Colonic mucosa (tissue), 4 donors: ENCODE results near the gene EDNRA. TPM values are rescaled to one million over a fixed set of nuclear protein-coding genes. Genes with fewer than 3 reads are reported as not detected.

Experiments
- DNase-seq: peaks from one replicate; pipeline ENCODE4 v3.0.0-alpha.2; 2020
- H3K27ac ChIP-seq: fragments of 200-600 bp; one replicate; pipeline ENCODE4 v1.8.0; 2021
- H3K27me3 ChIP-seq: fragments of 200-600 bp; one replicate; pipeline ENCODE4 v1.8.0; 2021
- H3K36me3 ChIP-seq: fragments of 200-600 bp; one replicate; pipeline ENCODE4 v1.8.0; 2021
- H3K4me1 ChIP-seq: fragments of 200-600 bp; one replicate; pipeline ENCODE4 v1.8.0; 2021; ENCODE audit warnings: mild to moderate bottlenecking
- H3K4me3 ChIP-seq: fragments of 200-600 bp; one replicate; pipeline ENCODE4 v1.8.0; 2021
- H3K9ac ChIP-seq, 2 donors: one replicate each; pipeline ENCODE4 v1.7.0; 2013; ENCODE audit warnings: control low read depth in 2 of 2, low read depth in 2 of 2, low read length in 2 of 2
- H3K9me3 ChIP-seq: fragments of 200-600 bp; one replicate; pipeline ENCODE4 v1.8.0; 2021
- CTCF ChIP-seq: fragments of 200-600 bp; IDR thresholded peaks from one replicate; pipeline ENCODE4 v1.8.0; 2022; ENCODE audit warnings: antibody characterized with exemption, mild to moderate bottlenecking
- intact Hi-C: fragments of 100-400 bp; cut with DNase I; formaldehyde crosslinking; loops from one replicate; pipeline ENCODE4 v1.14.1; 2022
- total RNA-seq, 2 donors: library from RNA; stranded (reverse); fragmentation: NEBNext Ultra II Directional in 1 of 2; extraction: Animal tissue kit (Norgen Biotek cat#: 25700) in 1 of 2; gene quantifications; one replicate each; pipeline ENCODE4 v1.2.1, GENCODE V29; 2021
- donor health status: healthy.
- donor health status: DM: no; HTN: no; CAD: no.
- donor health status: DM: no; HTN: no; CAD: no.

The EDNRA gene
- total RNA-seq, 2 donors from 2014 or later: 0.91 to 1.8 TPM

GRCh38 chr4:147510962-147511668 lies 30.2 kb downstream of the EDNRA start:
- no peak overlapping the region for H3K27ac ChIP-seq
- H3K36me3 ChIP-seq: no peaks in the 10 kb centered on the region
- intact Hi-C loops: loop anchor here (10.0 kb wide), 1 partner anchor 346 kb away; no protein-coding TSS in a partner anchor
- DNase-seq: no peak
- no peaks in the 10 kb centered on the region for H3K9me3 ChIP-seq
- no peaks in the 10 kb centered on the region for H3K4me1 ChIP-seq
- peaks cover 3% of the 10 kb centered on the region for H3K27me3 ChIP-seq
- TF ChIP-seq CTCF: no peak
- H3K4me3 ChIP-seq: no peak overlapping the region
- H3K9ac ChIP-seq: no peak overlapping the region

GRCh38 chr4:147513091-147513490 lies 32.2 kb downstream of the EDNRA start:
- no peaks in the 10 kb centered on the region for H3K4me1 ChIP-seq
- H3K36me3 ChIP-seq: no peaks in the 10 kb centered on the region
- no peak for DNase-seq
- no peak overlapping the region for H3K27ac ChIP-seq
- no peak overlapping the region for H3K4me3 ChIP-seq
- no peak for TF ChIP-seq CTCF
- no peak overlapping the region for H3K9ac ChIP-seq
- peaks cover 3% of the 10 kb centered on the region for H3K27me3 ChIP-seq
- no peaks in the 10 kb centered on the region for H3K9me3 ChIP-seq
- intact Hi-C loops: loop anchor here (10.0 kb wide), 1 partner anchor 348 kb away; no protein-coding TSS in a partner anchor

GRCh38 chr4:147513952-147514351 lies 33.1 kb downstream of the EDNRA start:
- intact Hi-C loops: loop anchor here (10.0 kb wide), 1 partner anchor 349 kb away; no protein-coding TSS in a partner anchor
- H3K4me3 ChIP-seq: no peak overlapping the region
- H3K4me1 ChIP-seq: no peaks in the 10 kb centered on the region
- no peaks in the 10 kb centered on the region for H3K36me3 ChIP-seq
- H3K27ac ChIP-seq: no peak overlapping the region
- DNase-seq: no peak
- H3K9ac ChIP-seq: no peak overlapping the region
- no peak for TF ChIP-seq CTCF
- peaks cover 3% of the 10 kb centered on the region for H3K27me3 ChIP-seq
- no peaks in the 10 kb centered on the region for H3K9me3 ChIP-seq

- intact Hi-C loops: loop anchor here (5.0 to 10.0 kb wide), 2 partner anchors 351 to 352 kb away; no protein-coding TSS in a partner anchor
- no peak for DNase-seq
- H3K27me3 ChIP-seq: no peaks in the 10 kb centered on the region
- TF ChIP-seq CTCF: no peak
- no peak overlapping the region for H3K27ac ChIP-seq
- no peak overlapping the region for H3K9ac ChIP-seq
- no peak overlapping the region for H3K4me3 ChIP-seq
- no peaks in the 10 kb centered on the region for H3K36me3 ChIP-seq
- no peaks in the 10 kb centered on the region for H3K9me3 ChIP-seq
- no peaks in the 10 kb centered on the region for H3K4me1 ChIP-seq
These were observed 34.5 kb downstream of the EDNRA start for GRCh38 chr4:147515220-147515936.

- no peaks in the 10 kb centered on the region for H3K36me3 ChIP-seq
- no peaks in the 10 kb centered on the region for H3K27me3 ChIP-seq
- no peaks in the 10 kb centered on the region for H3K4me1 ChIP-seq
- TF ChIP-seq CTCF: no peak
- H3K9ac ChIP-seq: no peak overlapping the region
- no peak overlapping the region for H3K27ac ChIP-seq
- no peak overlapping the region for H3K4me3 ChIP-seq
- H3K9me3 ChIP-seq: no peaks in the 10 kb centered on the region
- no peak for DNase-seq
- intact Hi-C loops: loop anchor here (5.0 to 10.0 kb wide), 2 partner anchors 351 kb away; no protein-coding TSS in a partner anchor
These were observed 35.2 kb downstream of the EDNRA start for GRCh38 chr4:147516133-147516532.
